Measurements from ENCODE around the gene SPTBN1. TPM values are rescaled to one million over a fixed set of nuclear protein-coding genes. Genes with fewer than 3 reads are reported as not detected.
A peak's percentile ranks its signal among the peaks of the same experiment; 100 is the strongest.

The SPTBN1 gene
- total and polyA plus RNA-seq, 2 of the 13 experiments (the other 11 are each of a cell fraction or from before 2014, with no cell fraction given): 123 to 299 TPM

- TF ChIP-seq POLR2AphosphoS5 (IDR thresholded peaks at IDR 0.05; ENCODE audit: low read depth, low read length): no peak
- TF ChIP-seq ATM (IDR thresholded peaks at IDR 0.05; ENCODE audit: borderline replicate concordance): no peak
- TF ChIP-seq, protein P1, sequence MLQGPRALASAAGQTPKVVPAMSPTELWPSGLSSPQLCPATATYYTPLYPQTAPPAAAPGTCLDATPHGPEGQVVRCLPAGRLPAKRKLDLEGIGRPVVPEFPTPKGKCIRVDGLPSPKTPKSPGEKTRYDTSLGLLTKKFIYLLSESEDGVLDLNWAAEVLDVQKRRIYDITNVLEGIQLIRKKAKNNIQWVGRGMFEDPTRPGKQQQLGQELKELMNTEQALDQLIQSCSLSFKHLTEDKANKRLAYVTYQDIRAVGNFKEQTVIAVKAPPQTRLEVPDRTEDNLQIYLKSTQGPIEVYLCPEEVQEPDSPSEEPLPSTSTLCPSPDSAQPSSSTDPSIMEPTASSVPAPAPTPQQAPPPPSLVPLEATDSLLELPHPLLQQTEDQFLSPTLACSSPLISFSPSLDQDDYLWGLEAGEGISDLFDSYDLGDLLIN (CRISPR knock-in tag; IDR thresholded peaks at IDR 0.05; ENCODE audit: borderline replicate concordance): no peak
- TF ChIP-seq PHB2 (IDR thresholded peaks at IDR 0.05; ENCODE audit: partially characterized antibody): no peak
- no peak for TF ChIP-seq ZNF891 (CRISPR knock-in tag; IDR thresholded peaks at IDR 0.05)
- TF ChIP-seq EP300 (IDR thresholded peaks at IDR 0.05; ENCODE audit: low read depth in 2 of 2, low read length in 2 of 2): no peak
- TF ChIP-seq EP300 (CRISPR knock-in tag; IDR thresholded peaks at IDR 0.05; ENCODE audit: borderline replicate concordance): no peak
- TF ChIP-seq CCDC6 (CRISPR knock-in tag; IDR thresholded peaks at IDR 0.05): no peak
- peak; percentile 49; the same call in 1 of the 2 replicates for TF ChIP-seq ZNF768 (CRISPR knock-in tag; IDR thresholded peaks at IDR 0.05)
- TF ChIP-seq MTA1 (CRISPR knock-in tag; IDR thresholded peaks at IDR 0.05; ENCODE audit: borderline replicate concordance): peak; percentile 49; the same call in 1 of the 2 replicates
- peak; percentile 55; the same call in 1 of the 2 replicates for TF ChIP-seq ZBTB38 (CRISPR knock-in tag; IDR thresholded peaks at IDR 0.05)
- peak; percentile 43; the same call in 1 of the 2 replicates for TF ChIP-seq ZNF687 (CRISPR knock-in tag; IDR thresholded peaks at IDR 0.05)
- no peak for TF ChIP-seq ZFP82 (CRISPR knock-in tag; IDR thresholded peaks at IDR 0.05; ENCODE audit: borderline replicate concordance)
- no peak for TF ChIP-seq ZNF205 (CRISPR knock-in tag; IDR thresholded peaks at IDR 0.05)
- TF ChIP-seq ZNF644 (CRISPR knock-in tag; IDR thresholded peaks at IDR 0.05; ENCODE audit: low read depth): no peak
- no peak for TF ChIP-seq ZSCAN22 (CRISPR knock-in tag; IDR thresholded peaks at IDR 0.05)
- TF ChIP-seq MXI1 (IDR thresholded peaks at IDR 0.05; ENCODE audit: borderline replicate concordance, low read depth, low read length): no peak
- TF ChIP-seq HOXD1 (CRISPR knock-in tag; IDR thresholded peaks at IDR 0.05): no peak
- TF ChIP-seq ZBTB49 (CRISPR knock-in tag; IDR thresholded peaks at IDR 0.05; ENCODE audit: borderline replicate concordance): no peak
- TF ChIP-seq ATF7 (IDR thresholded peaks at IDR 0.05): no peak
- TF ChIP-seq ATF7 (CRISPR knock-in tag; IDR thresholded peaks at IDR 0.05): no peak
- TF ChIP-seq POLR2A (IDR thresholded peaks at IDR 0.05; ENCODE audit: insufficient read depth in 1 of 2, low read depth in 2 of 2, low read length in 2 of 2): 0 out of 4 replicates have a peak, but pooled peaks of 1 of the 2 experiments have one; percentile 27
- 0 out of 2 replicates have a peak, but pooled peaks have one; percentile 19 for TF ChIP-seq ZNF776 (CRISPR knock-in tag; IDR thresholded peaks at IDR 0.05)
- TF ChIP-seq SRSF4 (IDR thresholded peaks at IDR 0.05; ENCODE audit: low read depth, low read length, poor library complexity, severe bottlenecking): no peak
- TF ChIP-seq ZFP62 (CRISPR knock-in tag; IDR thresholded peaks at IDR 0.05): no peak
- TF ChIP-seq NR2F1 (CRISPR knock-in tag; IDR thresholded peaks at IDR 0.05): no peak
These were observed 217.4 kb downstream of the SPTBN1 start (continued) for GRCh38 chr2:54673501-54673998.
